PC-9 (cell line): ENCODE results near the gene RAB11FIP5.

ENCODE experiments used
- CTCF ChIP-seq: fragments of 200-600 bp; sonication (generic); conservative IDR thresholded peaks from 2 replicates; pipeline ENCODE4 v1.6.1; 2017; ENCODE audit warnings: mixed run types, antibody characterized with exemption, mild to moderate bottlenecking, moderate library complexity
- EZH2 ChIP-seq: fragments of 200-600 bp; sonication (generic); IDR thresholded peaks from 2 replicates; pipeline ENCODE4 v1.8.0; 2017; ENCODE audit warnings: antibody characterized with exemption, low read depth

- TF ChIP-seq CTCF: no peak
- no peak for TF ChIP-seq EZH2
These were observed 33.1 kb downstream of the RAB11FIP5 start for GRCh38 chr2:73079636-73080035.
